ENCODE data around the gene NEURL1B.

DNA sequence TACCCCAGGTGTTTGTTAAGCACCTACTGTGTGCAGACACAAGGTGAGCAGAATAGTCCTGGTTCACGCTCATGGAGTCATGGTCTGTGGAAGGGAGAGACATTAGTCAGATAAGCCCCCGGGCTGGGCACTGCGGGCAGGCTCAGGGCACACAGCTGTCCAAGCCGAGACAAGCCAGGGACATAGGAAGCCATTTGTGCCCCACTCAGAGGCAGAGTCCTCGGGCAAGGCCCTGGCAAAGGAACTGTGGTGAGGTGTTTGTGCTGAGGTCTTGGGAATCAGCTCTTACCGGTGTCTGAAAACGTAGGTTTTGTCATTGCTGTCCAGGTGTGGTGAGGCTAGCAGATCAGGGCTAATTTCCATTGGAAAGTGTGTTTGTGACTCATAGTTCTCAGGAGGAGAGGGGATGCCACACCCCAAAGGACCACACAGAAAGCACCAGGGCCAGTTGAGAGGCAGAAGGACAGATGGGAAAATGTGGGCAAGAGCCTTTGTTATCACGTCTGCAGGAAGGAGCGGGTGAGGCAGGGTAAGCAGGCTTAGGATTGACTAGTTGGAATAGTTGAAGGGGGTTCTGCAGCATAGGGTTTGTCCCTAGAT, 46.1 kb upstream of the NEURL1B start:
- TF ChIP-seq YY1 (IDR thresholded peaks at IDR 0.05; ENCODE audit: insufficient read depth, insufficient read length), result no peak
- TF ChIP-seq SUZ12 (IDR thresholded peaks at IDR 0.05; ENCODE audit: extremely low read depth, insufficient read depth, insufficient read length), result no peak
